GM12864 (cell line): ENCODE measurements around the gene NXF1.
A peak's percentile ranks its signal among the peaks of the same experiment; 100 is the strongest.
"Not testable (repeated sequence)": the region's sequence is repeated elsewhere in the genome, so short reads cannot be mapped to it uniquely, and the experiment has no call there.

Source experiments
- DNase-seq: peaks from one replicate; pipeline ENCODE4 v3.0.0-alpha.2; 2011; ENCODE audit warnings: low read depth
- H3K4me3 ChIP-seq: 2 replicates; pipeline ENCODE4 v1.5.1; 2011; ENCODE audit warnings: mild to moderate bottlenecking, low read depth, low read length, control low read depth
- CTCF ChIP-seq: IDR thresholded peaks from 2 replicates; pipeline ENCODE4 v1.5.1; 2011; ENCODE audit warnings: low read depth, mild to moderate bottlenecking, moderate library complexity, low read length, control low read depth, inconsistent platforms; ENCODE audit errors: missing control alignments

NXF1 gene

GRCh38 chr11:62782753-62783152 lies 22.5 kb downstream of the NXF1 start:
- H3K4me3 ChIP-seq, result no peak overlapping the region
- no peak for DNase-seq
- no peak for TF ChIP-seq CTCF

GRCh38 chr11:62778441-62778840 lies 26.8 kb downstream of the NXF1 start:
- no peak overlapping the region for H3K4me3 ChIP-seq
- no peak for TF ChIP-seq CTCF
- DNase-seq, result no peak

GRCh38 chr11:62777389-62777788 lies 27.9 kb downstream of the NXF1 start:
- TF ChIP-seq CTCF, result no peak
- no peak for DNase-seq
- no peak overlapping the region for H3K4me3 ChIP-seq

GRCh38 chr11:62775646-62776045 lies 29.6 kb downstream of the NXF1 start:
- no peak for TF ChIP-seq CTCF
- DNase-seq, result no peak
- no peak overlapping the region for H3K4me3 ChIP-seq

GRCh38 chr11:62774407-62774806 lies 30.8 kb downstream of the NXF1 start:
- H3K4me3 ChIP-seq, result no peak overlapping the region
- TF ChIP-seq CTCF, result no peak
- DNase-seq, result no peak

GRCh38 chr11:62771144-62772021 lies 33.9 kb downstream of the NXF1 start, which contains the start of gene TAF6L:
TAF6L (plus strand) TSS chr11:62771396; CDS start chr11:62775784, 4,388 bp downstream.
- TF ChIP-seq CTCF, result no peak

GRCh38 chr11:62770778-62771143 lies 34.5 kb downstream of the NXF1 start:
- no peak for DNase-seq
- H3K4me3 ChIP-seq, result peak overlapping the region; percentile 84
- no peak for TF ChIP-seq CTCF

More at GRCh38 chr11:62771144-62772021, 33.9 kb downstream of the NXF1 start, which contains the start of gene TAF6L:
- peak; percentile 90 for DNase-seq
- peak within 1 kb of the TSS; percentile 84 for H3K4me3 ChIP-seq

- DNase-seq, result not testable (repeated sequence)
- H3K4me3 ChIP-seq, result peak overlapping the region; percentile 24; the same call in 1 of the 2 replicates
Measured at GRCh38 chr11:62760867-62761227, 44.4 kb downstream of the NXF1 start.
